Measurements from ENCODE around the gene SORL1.
"Not testable (repeated sequence)": the region's sequence is repeated elsewhere in the genome, so short reads cannot be mapped to it uniquely, and the experiment has no call there.

The SORL1 gene, protein sequence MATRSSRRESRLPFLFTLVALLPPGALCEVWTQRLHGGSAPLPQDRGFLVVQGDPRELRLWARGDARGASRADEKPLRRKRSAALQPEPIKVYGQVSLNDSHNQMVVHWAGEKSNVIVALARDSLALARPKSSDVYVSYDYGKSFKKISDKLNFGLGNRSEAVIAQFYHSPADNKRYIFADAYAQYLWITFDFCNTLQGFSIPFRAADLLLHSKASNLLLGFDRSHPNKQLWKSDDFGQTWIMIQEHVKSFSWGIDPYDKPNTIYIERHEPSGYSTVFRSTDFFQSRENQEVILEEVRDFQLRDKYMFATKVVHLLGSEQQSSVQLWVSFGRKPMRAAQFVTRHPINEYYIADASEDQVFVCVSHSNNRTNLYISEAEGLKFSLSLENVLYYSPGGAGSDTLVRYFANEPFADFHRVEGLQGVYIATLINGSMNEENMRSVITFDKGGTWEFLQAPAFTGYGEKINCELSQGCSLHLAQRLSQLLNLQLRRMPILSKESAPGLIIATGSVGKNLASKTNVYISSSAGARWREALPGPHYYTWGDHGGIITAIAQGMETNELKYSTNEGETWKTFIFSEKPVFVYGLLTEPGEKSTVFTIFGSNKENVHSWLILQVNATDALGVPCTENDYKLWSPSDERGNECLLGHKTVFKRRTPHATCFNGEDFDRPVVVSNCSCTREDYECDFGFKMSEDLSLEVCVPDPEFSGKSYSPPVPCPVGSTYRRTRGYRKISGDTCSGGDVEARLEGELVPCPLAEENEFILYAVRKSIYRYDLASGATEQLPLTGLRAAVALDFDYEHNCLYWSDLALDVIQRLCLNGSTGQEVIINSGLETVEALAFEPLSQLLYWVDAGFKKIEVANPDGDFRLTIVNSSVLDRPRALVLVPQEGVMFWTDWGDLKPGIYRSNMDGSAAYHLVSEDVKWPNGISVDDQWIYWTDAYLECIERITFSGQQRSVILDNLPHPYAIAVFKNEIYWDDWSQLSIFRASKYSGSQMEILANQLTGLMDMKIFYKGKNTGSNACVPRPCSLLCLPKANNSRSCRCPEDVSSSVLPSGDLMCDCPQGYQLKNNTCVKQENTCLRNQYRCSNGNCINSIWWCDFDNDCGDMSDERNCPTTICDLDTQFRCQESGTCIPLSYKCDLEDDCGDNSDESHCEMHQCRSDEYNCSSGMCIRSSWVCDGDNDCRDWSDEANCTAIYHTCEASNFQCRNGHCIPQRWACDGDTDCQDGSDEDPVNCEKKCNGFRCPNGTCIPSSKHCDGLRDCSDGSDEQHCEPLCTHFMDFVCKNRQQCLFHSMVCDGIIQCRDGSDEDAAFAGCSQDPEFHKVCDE (N-terminal part only)

DNA sequence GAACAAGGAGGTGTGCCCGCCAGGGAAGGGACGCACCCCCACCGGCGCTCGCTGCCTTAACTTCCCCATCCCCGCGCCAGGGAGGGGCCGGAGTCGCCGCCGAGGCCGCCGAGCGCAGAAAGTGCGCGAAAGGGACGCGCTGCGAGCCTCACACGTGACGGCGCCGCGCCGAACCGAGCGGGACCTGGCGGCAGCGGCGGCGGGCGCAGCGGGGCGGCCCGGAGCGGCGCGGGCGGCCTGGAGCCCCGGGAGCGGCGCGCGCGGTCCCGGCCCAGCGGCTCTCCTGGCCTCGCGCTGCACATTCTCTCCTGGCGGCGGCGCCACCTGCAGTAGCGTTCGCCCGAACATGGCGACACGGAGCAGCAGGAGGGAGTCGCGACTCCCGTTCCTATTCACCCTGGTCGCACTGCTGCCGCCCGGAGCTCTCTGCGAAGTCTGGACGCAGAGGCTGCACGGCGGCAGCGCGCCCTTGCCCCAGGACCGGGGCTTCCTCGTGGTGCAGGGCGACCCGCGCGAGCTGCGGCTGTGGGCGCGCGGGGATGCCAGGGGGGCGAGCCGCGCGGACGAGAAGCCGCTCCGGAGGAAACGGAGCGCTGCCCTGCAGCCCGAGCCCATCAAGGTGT, at the start of gene SORL1:
Gene SORL1, plus strand, starts transcription at position 329 of the 623 bp plus-strand sequence. Its CDS starts 18 bp downstream, at position 347.
- no peaks in the 10 kb centered on the region for H3K9me3 ChIP-seq (ENCODE audit: control insufficient read depth, insufficient read depth, low read length)
- peaks cover 17% of the 10 kb centered on the region for H3K27me3 ChIP-seq (ENCODE audit: control insufficient read depth, insufficient read depth, low read length)
- H3K4me1 ChIP-seq (ENCODE audit: control insufficient read depth, insufficient read depth, low read length), result peaks cover 31% of the 10 kb centered on the region
- no peaks in the 10 kb centered on the region for H3K36me3 ChIP-seq (ENCODE audit: control insufficient read depth, insufficient read depth, low read length)
- peak within 1 kb of the TSS; percentile 84 for H3K9ac ChIP-seq (ENCODE audit: low read depth, low read length)
- H3K4me3 ChIP-seq (ENCODE audit: low read depth, low read length), result peak within 1 kb of the TSS; percentile 81

DNA sequence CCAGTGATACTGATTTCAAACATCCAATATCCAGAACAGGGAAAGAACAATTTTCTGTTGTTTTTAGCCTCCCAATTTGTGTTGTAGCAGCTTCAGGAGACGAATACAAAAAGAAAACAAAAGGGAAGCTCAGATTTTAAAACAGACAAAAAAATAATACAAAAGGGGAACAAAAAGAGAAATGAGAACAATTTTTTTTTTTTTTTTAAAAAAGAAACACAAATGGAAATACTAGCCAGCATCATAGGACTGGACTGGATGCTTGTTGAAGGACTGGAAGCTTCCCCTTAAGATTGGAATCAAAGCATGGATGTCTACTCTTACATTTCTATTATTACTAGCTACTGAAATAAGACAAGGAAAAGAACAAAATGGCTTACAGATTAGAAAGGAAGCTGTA, 46.5 kb upstream of the SORL1 start:
- no peak overlapping the region for H3K9ac ChIP-seq (ENCODE audit: low read depth, low read length)
- peaks cover 8% of the 10 kb centered on the region for H3K9me3 ChIP-seq (ENCODE audit: control insufficient read depth, insufficient read depth, low read length)
- no peaks in the 10 kb centered on the region for H3K36me3 ChIP-seq (ENCODE audit: control insufficient read depth, insufficient read depth, low read length)
- H3K4me3 ChIP-seq (ENCODE audit: low read depth, low read length), result no peak overlapping the region
- no peaks in the 10 kb centered on the region for H3K27me3 ChIP-seq (ENCODE audit: control insufficient read depth, insufficient read depth, low read length)
- H3K4me1 ChIP-seq (ENCODE audit: control insufficient read depth, insufficient read depth, low read length), result peaks cover 18% of the 10 kb centered on the region

DNA sequence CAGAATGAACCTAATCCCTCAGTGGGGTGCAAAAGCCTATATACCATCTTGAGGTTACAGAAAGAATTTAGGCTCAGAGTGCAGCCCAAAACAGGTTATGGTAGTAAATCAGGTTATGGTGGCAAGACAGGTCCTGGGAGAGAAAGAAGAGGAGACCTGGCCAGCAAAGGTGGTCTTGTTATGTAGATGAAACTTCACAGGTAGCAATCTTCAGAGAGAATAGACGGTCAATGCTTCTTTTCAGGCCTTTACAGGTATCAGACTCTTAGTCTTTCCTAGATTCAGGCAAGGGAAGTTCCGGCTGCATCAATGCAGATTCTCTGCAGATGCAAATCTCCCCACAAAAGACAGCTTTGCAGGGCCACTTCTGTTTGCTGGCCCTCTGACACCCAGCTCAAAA, 45.8 kb upstream of the SORL1 start:
- Histone ChIP-seq H3K4me1 (ENCODE audit: control insufficient read depth, insufficient read depth, low read length) (peaks cover 18% of the 10 kb centered on the region), H3K9me3 (ENCODE audit: control insufficient read depth, insufficient read depth, low read length) (peaks cover 5% of the 10 kb centered on the region), H3K9ac (ENCODE audit: low read depth, low read length) (no peak overlapping the region), H3K36me3 (ENCODE audit: control insufficient read depth, insufficient read depth, low read length) (no peaks in the 10 kb centered on the region), H3K4me3 (ENCODE audit: low read depth, low read length) (no peak overlapping the region), H3K27me3 (ENCODE audit: control insufficient read depth, insufficient read depth, low read length) (no peaks in the 10 kb centered on the region)

DNA sequence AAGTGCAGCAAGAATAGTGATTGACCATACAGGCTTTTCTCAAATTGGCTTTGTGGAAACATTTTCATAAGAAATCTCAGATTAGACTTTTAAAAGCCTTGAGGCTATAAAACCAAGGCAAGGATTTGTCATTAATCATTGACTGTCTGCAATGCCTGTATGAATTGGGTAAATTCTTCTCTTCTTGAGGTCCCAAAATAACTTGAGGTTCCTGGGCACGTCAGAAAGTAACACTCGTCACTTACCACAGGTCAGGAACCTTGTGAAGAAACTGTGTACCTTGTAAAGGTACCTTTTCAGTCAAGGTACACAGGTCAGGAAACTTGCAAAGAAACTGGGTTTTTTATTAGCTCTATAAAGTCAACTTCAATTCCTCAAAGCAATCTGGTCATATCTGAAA, 43.3 kb upstream of the SORL1 start:
- Histone ChIP-seq H3K4me1 (ENCODE audit: control insufficient read depth, insufficient read depth, low read length) (peaks cover 18% of the 10 kb centered on the region), H3K27me3 (ENCODE audit: control insufficient read depth, insufficient read depth, low read length) (no peaks in the 10 kb centered on the region), H3K36me3 (ENCODE audit: control insufficient read depth, insufficient read depth, low read length) (no peaks in the 10 kb centered on the region), H3K9ac (ENCODE audit: low read depth, low read length) (no peak overlapping the region), H3K9me3 (ENCODE audit: control insufficient read depth, insufficient read depth, low read length) (no peaks in the 10 kb centered on the region), H3K4me3 (ENCODE audit: low read depth, low read length) (no peak overlapping the region)

DNA sequence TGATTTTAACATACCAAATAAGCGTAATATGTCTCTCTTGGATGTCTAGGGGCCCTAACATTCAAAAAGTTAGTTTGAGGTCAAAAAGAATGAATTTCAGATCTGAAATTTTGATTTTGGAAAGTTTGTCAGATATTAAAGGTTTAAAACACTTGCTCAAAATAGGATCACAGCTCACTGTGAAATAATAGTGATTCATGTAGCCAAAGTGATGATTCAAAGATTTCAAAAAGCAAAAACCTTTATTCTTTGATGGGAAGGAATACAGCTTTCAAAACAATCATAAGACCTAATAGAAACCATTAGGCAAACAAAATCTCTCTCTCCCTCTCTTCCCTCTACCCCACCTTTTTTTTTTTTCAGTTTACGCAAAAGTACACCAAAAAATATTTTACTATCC, 42.1 kb upstream of the SORL1 start:
- H3K27me3 ChIP-seq (ENCODE audit: control insufficient read depth, insufficient read depth, low read length); H3K9me3 ChIP-seq (ENCODE audit: control insufficient read depth, insufficient read depth, low read length); H3K4me3 ChIP-seq (ENCODE audit: low read depth, low read length); H3K9ac ChIP-seq (ENCODE audit: low read depth, low read length); H3K36me3 ChIP-seq (ENCODE audit: control insufficient read depth, insufficient read depth, low read length): not testable (repeated sequence)
- H3K4me1 ChIP-seq (ENCODE audit: control insufficient read depth, insufficient read depth, low read length), result peaks cover 18% of the 10 kb centered on the region

DNA sequence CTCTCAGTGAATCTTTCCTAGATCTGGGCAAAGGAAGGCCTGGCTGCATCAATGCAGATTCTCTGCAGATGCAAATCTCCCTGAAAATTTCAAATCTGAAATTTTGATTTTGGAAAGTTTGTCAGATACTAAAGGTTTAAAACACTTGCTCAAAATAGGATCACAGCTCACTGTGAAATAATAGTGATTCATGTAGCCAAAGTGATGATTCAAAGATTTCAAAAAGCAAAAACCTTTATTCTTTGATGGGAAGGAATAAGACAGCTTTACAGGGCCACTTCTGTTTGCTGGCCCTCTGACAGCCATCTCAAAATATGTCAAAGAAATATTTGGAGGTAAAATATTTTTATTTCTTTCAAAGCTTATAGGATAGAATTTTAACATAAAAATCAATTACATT, 40.8 kb upstream of the SORL1 start:
- H3K9me3 ChIP-seq (ENCODE audit: control insufficient read depth, insufficient read depth, low read length); H3K4me3 ChIP-seq (ENCODE audit: low read depth, low read length); H3K27me3 ChIP-seq (ENCODE audit: control insufficient read depth, insufficient read depth, low read length); H3K36me3 ChIP-seq (ENCODE audit: control insufficient read depth, insufficient read depth, low read length); H3K9ac ChIP-seq (ENCODE audit: low read depth, low read length): not testable (repeated sequence)
- H3K4me1 ChIP-seq (ENCODE audit: control insufficient read depth, insufficient read depth, low read length), result peaks cover 14% of the 10 kb centered on the region

DNA sequence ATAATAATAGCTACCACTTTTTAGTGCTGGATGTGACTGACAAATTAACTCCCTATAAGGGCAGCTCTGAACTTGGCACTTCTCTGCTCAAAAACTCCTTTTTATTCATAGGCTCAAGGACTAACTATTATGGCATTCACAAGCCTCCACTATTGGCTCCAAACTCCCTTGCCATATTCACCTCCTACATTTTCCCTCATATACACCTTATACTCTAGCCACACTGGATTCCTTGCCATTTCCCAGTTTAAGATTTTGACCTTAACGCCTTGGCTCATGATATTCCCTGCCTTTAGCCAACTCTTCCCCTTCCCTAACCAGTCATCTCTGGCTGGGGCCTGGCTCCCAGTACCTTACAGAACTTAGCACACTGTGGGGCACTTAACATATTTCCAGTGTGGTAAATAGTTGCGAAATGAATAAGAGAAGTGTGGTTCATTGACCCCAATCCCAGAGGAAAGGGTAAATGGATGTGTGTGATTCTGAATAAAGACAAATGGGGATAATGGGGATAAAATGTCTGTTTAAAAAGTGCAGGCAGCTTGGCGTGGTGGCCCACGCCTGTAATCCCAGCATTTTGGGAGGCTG, 40.0 kb upstream of the SORL1 start:
- H3K27me3 ChIP-seq (ENCODE audit: control insufficient read depth, insufficient read depth, low read length), result no peaks in the 10 kb centered on the region
- H3K4me3 ChIP-seq (ENCODE audit: low read depth, low read length), result no peak overlapping the region
- H3K4me1 ChIP-seq (ENCODE audit: control insufficient read depth, insufficient read depth, low read length), result peaks cover 10% of the 10 kb centered on the region
- no peak overlapping the region for H3K9ac ChIP-seq (ENCODE audit: low read depth, low read length)
- H3K36me3 ChIP-seq (ENCODE audit: control insufficient read depth, insufficient read depth, low read length), result no peaks in the 10 kb centered on the region
- H3K9me3 ChIP-seq (ENCODE audit: control insufficient read depth, insufficient read depth, low read length), result no peaks in the 10 kb centered on the region

DNA sequence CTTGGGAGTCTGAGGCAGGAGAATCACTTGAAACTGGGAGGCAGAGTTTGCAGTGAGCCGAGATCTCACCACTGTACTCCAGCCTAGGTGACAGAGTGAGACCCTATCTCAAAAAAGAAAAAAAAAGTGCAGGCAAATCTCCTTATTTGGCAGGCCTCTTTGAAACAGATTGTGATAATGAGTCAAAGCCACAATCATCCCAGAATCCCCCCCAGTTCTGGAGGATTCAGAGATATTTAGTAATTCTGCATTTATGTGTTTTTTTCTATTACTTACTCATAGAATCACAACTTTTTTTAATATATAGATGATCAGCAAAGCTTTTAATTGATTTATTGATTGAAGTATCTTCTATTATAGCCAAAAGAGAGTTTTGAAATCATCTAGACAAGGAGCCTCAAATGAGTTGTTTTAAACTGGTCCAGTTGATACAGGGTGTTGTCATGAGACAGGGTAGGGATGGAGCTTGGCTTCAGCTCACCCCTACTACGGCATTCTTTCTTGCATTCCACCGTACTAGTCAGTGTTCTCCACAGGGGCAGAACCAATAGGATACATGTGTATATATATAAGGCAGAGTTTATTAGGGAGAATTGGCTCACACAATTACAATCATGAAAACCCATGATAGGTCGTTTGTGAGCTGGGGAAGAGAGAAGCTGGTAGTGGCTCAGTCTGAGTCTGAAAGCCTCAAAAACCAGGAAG, 39.3 kb upstream of the SORL1 start:
- Histone ChIP-seq H3K9me3 (ENCODE audit: control insufficient read depth, insufficient read depth, low read length) (no peaks in the 10 kb centered on the region), H3K27me3 (ENCODE audit: control insufficient read depth, insufficient read depth, low read length) (no peaks in the 10 kb centered on the region)

DNA sequence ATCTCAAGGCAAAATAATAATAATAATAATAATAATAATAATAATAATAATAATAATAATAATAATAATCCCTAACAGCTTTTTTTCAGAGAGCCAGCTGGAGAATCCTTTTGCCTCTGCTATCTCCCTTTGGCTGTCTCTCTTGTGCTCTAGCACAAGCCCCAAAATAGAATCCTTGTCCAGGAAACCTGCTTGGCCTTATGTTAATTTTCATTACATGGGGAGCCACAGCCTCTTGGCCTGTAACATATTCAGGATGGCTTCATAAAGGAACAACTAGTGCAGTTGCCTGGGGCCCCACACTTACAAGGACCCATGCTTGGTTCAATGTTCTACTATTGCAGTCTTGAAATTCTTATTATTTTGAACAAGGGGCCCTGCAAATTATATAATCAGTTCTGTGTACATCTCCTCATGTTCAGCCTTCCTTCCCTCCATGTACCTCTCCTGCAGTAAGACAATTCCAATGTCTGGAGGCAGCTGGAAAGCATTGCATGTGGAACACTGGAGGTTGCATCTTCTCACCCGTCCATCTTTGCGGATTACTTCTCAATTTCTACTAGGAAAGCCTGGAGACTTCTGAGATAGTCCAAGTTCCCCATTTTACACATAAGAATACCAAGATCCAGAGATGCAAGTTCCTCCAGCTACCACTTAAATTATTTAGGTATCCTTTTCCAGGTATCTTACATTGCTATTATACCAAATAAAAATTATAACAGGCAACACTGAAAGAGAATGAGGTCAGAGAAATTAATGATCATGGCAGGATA, 37.8 kb upstream of the SORL1 start:
- Histone ChIP-seq H3K4me3 (ENCODE audit: low read depth, low read length) (no peak overlapping the region), H3K9ac (ENCODE audit: low read depth, low read length) (no peak overlapping the region), H3K4me1 (ENCODE audit: control insufficient read depth, insufficient read depth, low read length) (no peaks in the 10 kb centered on the region)

More for the DNA sequence above, 39.3 kb upstream of the SORL1 start:
- Histone ChIP-seq H3K4me3 (ENCODE audit: low read depth, low read length) (no peak overlapping the region), H3K9ac (ENCODE audit: low read depth, low read length) (no peak overlapping the region), H3K36me3 (ENCODE audit: control insufficient read depth, insufficient read depth, low read length) (no peaks in the 10 kb centered on the region), H3K4me1 (ENCODE audit: control insufficient read depth, insufficient read depth, low read length) (peaks cover 3% of the 10 kb centered on the region)

DNA sequence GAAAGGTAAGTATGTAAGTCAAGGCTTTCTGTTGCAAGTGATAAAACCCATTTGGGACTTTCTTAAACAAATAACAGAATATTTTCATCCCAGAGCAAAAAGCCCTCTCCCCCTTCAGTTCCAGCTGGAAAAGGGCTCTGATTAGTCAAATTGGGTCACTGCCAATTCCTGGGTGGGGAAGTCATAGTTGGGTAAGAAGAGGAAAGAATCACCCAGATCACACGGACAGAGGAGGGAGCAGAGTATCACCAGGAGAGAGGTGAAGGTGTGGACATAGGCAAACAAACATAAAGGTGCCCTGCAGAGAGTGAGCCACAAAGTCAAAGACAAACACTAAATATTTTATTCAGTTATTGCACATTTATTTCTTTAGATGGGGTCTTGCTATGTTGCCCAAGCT, 36.3 kb upstream of the SORL1 start:
- H3K9me3 ChIP-seq (ENCODE audit: control insufficient read depth, insufficient read depth, low read length), result no peaks in the 10 kb centered on the region
- no peak overlapping the region for H3K4me3 ChIP-seq (ENCODE audit: low read depth, low read length)
- H3K9ac ChIP-seq (ENCODE audit: low read depth, low read length), result no peak overlapping the region
- H3K4me1 ChIP-seq (ENCODE audit: control insufficient read depth, insufficient read depth, low read length), result peaks cover 3% of the 10 kb centered on the region
- H3K27me3 ChIP-seq (ENCODE audit: control insufficient read depth, insufficient read depth, low read length), result no peaks in the 10 kb centered on the region
- H3K36me3 ChIP-seq (ENCODE audit: control insufficient read depth, insufficient read depth, low read length), result no peaks in the 10 kb centered on the region

More for the DNA sequence above, 37.8 kb upstream of the SORL1 start:
- Histone ChIP-seq H3K27me3 (ENCODE audit: control insufficient read depth, insufficient read depth, low read length) (no peaks in the 10 kb centered on the region), H3K36me3 (ENCODE audit: control insufficient read depth, insufficient read depth, low read length) (no peaks in the 10 kb centered on the region), H3K9me3 (ENCODE audit: control insufficient read depth, insufficient read depth, low read length) (no peaks in the 10 kb centered on the region)
